Brain pericyte (primary cell): ENCODE results near the gene ERFE.

ENCODE experiments used
- DNase-seq: peaks from one replicate; pipeline ENCODE4 v3.0.0-alpha.2; 2012; ENCODE audit warnings: low read depth, low spot score

Gene ERFE

DNA sequence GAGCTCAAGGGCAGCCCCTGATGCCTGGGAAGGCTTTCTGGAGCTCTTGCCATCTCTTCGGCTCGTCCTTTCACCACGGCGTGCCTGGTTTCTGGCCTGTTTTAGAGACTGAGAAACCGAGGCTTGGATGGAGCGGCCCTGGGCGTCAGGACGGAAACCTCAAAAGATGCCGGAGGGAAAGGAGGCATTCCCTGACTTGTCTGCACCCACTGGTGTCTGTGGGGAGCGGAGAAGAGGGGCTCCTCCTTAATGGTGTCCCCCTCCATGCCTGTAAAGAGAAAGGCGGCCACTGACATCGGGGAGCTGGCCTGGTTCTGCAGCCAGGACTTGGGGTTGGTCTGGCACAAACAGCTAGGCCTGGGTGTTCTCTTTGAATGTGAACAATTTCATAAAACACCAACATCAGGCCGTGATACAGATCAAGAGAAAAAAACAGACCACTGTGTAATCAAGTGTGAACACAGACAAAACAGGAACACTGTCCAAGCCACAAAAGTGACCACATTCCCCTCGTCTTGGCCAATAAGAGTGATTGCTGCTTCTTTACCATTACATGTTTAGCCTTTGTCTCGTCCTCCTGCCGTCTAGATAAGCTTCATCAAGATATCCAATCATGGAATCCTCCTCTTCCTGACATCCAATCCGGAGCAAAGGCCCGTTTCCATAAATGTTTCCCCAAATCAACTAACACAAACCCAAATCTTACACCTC, 45.4 kb downstream of the ERFE start:
- no peak for DNase-seq

DNA sequence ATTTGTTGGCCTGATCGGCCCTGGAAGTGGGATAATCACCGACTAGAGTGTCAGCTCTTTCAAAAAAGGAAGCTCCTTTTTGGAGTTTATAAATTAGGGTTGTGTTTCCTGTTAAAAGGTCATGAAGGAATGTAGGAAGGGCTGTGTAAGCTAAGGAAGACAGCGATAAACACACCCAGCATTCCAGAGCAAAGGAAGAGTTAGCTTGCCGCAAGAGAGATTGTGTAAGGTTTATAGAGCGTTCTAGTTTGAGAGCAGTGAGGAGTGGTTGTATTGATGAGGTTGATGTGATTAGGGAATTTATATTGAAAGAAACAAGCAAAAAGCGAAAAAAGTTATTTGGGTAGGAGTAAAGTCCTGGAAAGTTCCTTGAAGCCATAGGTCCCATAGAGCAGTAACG, 48.2 kb downstream of the ERFE start:
- no peak for DNase-seq

DNA sequence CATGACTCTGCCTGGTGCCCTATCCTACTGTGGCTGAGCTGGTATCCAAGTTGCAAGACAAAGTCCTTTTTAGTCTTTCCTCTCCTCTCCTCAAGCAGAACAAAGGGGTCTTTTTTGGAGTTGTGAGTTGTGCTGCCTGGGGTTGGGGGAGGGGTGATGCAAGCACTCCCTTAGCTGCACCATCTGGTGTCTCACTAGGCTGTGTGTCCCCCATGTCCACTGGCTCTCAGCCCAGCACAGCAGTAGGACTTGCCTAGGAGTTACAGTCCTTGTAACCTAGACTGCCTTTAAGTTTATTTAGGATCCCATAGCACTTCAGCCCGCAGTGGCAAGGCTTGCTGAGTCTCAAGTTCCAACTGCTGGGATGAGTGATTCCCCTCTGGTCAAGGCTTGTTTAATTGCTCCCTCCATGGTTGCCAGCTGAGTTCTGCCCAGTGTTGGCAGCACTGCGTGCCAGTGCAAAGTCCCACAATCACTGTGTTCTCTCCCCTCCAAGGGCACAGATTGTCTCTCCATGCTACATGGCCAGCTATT, 57.9 kb downstream of the ERFE start:
- DNase-seq, result no peak
